Mucosa of descending colon (tissue), 3 donors: ENCODE data around the gene CIROP. TPM values are rescaled to one million over a fixed set of nuclear protein-coding genes. Genes with fewer than 3 reads are reported as not detected.

Experiments
- ATAC-seq: fragments of 200-7000 bp; cut with Tn5 transposase; one replicate; pipeline ENCODE4 v1.9.1; 2020; ENCODE audit warnings: mild to moderate bottlenecking, moderate library complexity
- DNase-seq, 3 donors: peaks; one replicate each; pipeline ENCODE4 v3.0.0-alpha.2; 2020
- H3K36me3 ChIP-seq: fragments of 200-600 bp; one replicate; pipeline ENCODE4 v1.8.0; 2021; ENCODE audit warnings: low read depth, mild to moderate bottlenecking
- H3K4me1 ChIP-seq: fragments of 200-600 bp; one replicate; pipeline ENCODE4 v1.8.0; 2021; ENCODE audit warnings: low read depth, mild to moderate bottlenecking
- H3K4me3 ChIP-seq: fragments of 200-600 bp; one replicate; pipeline ENCODE4 v1.8.0; 2021; ENCODE audit warnings: mild to moderate bottlenecking
- H3K9me3 ChIP-seq: fragments of 200-600 bp; one replicate; pipeline ENCODE4 v1.8.0; 2021; ENCODE audit warnings: mild to moderate bottlenecking
- CTCF ChIP-seq: fragments of 200-600 bp; IDR thresholded peaks from one replicate; pipeline ENCODE4 v1.8.0; 2022; ENCODE audit warnings: antibody characterized with exemption, mild to moderate bottlenecking
- intact Hi-C, 2 donors: fragments of 100-400 bp; cut with DNase I in 1 of 2; cut with micrococcal nuclease in 1 of 2; formaldehyde crosslinking; loops; one replicate each; pipeline versions ENCODE4 v1.11.0 to v1.11.1; 2022; cut with DNase I, micrococcal nuclease
- total RNA-seq, 3 donors: library from RNA; stranded (reverse); fragmentation: NEBNext Ultra II Directional in 2 of 3; extraction: Animal tissue kit (Norgen Biotek cat#: 25700) in 2 of 3; gene quantifications; one replicate each; pipeline versions ENCODE4 v1.2.1 to v1.2.4, GENCODE V29; 2021 to 2023
- donor health status: DM: no; HTN: no; CAD: no; lungs with moderate emphysema.
- donor health status: DM: no; HTN: no; CAD: no.
- donor health status: DM: no; HTN: yes; CAD: no.

Gene CIROP
- total RNA-seq, 3 donors from 2014 or later: 0.13 TPM; not detected in 2

DNA sequence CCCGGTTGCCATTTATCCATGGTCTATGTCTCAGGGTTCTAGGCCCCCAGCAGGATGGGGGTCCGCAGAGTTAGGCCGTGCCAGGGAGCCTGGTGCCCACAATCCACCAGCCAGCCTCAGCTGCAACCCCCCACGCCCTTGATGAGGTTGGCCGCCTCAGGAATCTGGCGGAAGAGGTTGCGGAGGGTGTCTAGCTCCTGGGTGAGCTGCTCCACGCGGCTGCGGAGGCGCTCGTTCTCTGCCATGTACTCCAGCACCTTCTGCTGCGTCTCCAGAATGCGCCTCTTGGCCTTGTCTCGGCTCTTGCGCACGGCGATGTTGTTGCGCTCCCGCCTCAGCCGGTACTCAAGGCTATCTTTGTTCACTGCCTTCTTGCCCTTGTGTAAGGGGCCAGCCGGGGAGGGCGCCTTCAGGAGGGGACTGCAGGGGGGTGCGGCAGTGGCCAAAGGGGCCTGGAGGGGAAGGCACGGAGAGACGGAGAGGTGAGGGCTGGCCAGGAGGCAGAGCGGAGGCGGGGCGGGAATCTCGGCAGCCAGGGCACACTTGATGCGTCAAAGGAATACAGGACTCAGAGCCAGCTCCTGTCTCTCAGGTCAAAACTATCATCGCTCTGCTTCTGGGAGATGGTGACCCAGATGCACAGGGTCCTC lies 12.7 kb upstream of the CIROP start:
- no peaks in the 10 kb centered on the region for H3K36me3 ChIP-seq
- no peak for TF ChIP-seq CTCF
- H3K4me3 ChIP-seq: no peak overlapping the region
- H3K4me1 ChIP-seq: no peaks in the 10 kb centered on the region
- ATAC-seq (no peak), DNase-seq (no peak)
- H3K9me3 ChIP-seq: no peaks in the 10 kb centered on the region
- intact Hi-C loops: no loop called here

GRCh38 chr14:23115918-23116317 lies 11.1 kb upstream of the CIROP start:
- no peaks in the 10 kb centered on the region for H3K9me3 ChIP-seq
- TF ChIP-seq CTCF: no peak
- no peak overlapping the region for H3K4me3 ChIP-seq
- H3K4me1 ChIP-seq: no peaks in the 10 kb centered on the region
- ATAC-seq (no peak), DNase-seq (no peak)
- intact Hi-C loops: no loop called here
- no peaks in the 10 kb centered on the region for H3K36me3 ChIP-seq

- Histone ChIP-seq H3K4me3 (no peak overlapping the region), H3K4me1 (no peaks in the 10 kb centered on the region), H3K36me3 (no peaks in the 10 kb centered on the region), H3K9me3 (no peaks in the 10 kb centered on the region)
- DNase-seq (no peak), ATAC-seq (peak; percentile 47)
- intact Hi-C loops: no loop called here
- no peak for TF ChIP-seq CTCF
These were observed 10.4 kb upstream of the CIROP start for GRCh38 chr14:23115039-23115731.

GRCh38 chr14:23114669-23115038 lies 9.9 kb upstream of the CIROP start:
- ATAC-seq: no peak
- DNase-seq: no peak
- intact Hi-C loops: no loop called here
- TF ChIP-seq CTCF: no peak
- Histone ChIP-seq H3K36me3 (no peaks in the 10 kb centered on the region), H3K9me3 (no peaks in the 10 kb centered on the region), H3K4me3 (no peak overlapping the region), H3K4me1 (no peaks in the 10 kb centered on the region)

DNA sequence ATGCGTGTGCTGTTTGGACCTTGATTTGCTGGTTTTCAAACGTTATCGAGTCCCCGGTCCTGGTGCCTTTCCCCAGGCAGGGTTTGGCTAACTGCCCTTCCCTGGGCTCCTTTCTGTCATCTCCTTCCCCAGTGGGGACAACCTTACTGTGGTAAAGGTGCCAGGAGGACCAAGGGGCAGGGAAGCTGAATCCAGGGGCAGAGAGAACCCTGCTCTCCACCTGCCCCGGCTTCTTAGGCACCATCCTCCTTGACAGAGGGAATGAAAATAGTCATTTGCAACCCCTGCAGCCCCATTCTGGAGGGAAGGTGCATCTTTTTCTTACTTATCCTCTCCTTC lies 9.3 kb upstream of the CIROP start:
- Histone ChIP-seq H3K36me3 (no peaks in the 10 kb centered on the region), H3K9me3 (no peaks in the 10 kb centered on the region), H3K4me1 (no peaks in the 10 kb centered on the region), H3K4me3 (no peak overlapping the region)
- DNase-seq: no peak
- TF ChIP-seq CTCF: no peak
- intact Hi-C loops: no loop called here
- ATAC-seq: no peak
